Fibroblast of peridontal ligament (primary cell): Measurements from ENCODE around the gene RUNX1.

Experiments used
- DNase-seq: peaks from one replicate; pipeline ENCODE4 v3.0.0-alpha.2; 2010; ENCODE audit errors: extremely low read depth

RUNX1 gene

DNA sequence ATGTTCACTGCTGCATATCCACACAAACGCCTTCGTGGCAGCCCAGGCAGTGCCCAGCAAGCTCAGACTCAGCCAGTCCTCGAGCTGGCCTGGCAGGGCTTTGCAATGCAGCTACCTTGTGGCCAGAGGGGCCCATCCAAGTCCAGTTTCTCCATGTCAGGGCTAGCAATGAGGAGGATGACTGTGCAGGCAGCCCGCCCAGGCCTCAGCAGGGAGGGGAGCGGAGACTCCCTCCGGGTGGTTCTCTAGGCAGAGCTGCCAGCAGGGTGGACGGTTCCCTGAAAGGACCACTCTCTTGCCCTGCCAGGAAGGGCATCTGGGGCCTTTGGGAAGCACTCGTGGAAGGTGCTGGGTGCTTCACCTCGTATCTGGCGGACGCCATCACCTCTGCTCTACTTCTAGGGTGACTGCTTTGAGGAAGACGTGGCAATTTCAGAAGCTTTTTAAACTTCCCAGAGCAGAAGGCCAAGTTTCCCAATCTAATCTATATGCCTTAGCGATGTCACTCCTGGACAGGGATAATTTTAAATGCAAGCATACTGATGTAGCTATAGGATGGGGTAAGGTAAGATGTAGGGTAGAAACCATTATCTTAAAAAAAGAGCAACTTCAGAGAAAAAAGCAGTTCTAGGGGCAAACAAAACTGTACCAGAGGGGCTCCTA is 56.2 kb downstream of the RUNX1 start:
- peak; percentile 70 for DNase-seq

- DNase-seq, result no peak
These were observed 56.9 kb downstream of the RUNX1 start for GRCh38 chr21:34992180-34992579.

GRCh38 chr21:34991366-34991957 is 57.6 kb downstream of the RUNX1 start:
- DNase-seq, result no peak

DNA sequence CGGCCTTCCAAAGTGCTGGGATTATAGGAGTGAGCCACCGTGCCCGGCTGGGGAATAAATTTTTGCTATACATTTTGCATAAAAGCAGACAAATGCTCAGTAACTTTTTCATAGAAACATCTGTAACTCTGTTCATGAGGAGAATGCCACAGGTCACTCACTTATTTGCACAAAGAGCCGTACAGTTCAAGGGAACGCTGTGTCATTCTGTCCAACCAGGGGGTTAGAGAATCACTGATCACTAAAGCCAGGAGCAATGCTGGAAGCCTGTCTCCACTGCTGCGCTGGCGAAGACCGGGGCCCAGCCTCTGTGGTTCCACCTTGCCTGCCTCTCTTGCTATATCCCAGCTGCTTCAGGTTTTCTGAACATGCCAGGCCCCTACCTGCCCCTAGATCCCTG is 58.3 kb downstream of the RUNX1 start:
- no peak for DNase-seq

DNA sequence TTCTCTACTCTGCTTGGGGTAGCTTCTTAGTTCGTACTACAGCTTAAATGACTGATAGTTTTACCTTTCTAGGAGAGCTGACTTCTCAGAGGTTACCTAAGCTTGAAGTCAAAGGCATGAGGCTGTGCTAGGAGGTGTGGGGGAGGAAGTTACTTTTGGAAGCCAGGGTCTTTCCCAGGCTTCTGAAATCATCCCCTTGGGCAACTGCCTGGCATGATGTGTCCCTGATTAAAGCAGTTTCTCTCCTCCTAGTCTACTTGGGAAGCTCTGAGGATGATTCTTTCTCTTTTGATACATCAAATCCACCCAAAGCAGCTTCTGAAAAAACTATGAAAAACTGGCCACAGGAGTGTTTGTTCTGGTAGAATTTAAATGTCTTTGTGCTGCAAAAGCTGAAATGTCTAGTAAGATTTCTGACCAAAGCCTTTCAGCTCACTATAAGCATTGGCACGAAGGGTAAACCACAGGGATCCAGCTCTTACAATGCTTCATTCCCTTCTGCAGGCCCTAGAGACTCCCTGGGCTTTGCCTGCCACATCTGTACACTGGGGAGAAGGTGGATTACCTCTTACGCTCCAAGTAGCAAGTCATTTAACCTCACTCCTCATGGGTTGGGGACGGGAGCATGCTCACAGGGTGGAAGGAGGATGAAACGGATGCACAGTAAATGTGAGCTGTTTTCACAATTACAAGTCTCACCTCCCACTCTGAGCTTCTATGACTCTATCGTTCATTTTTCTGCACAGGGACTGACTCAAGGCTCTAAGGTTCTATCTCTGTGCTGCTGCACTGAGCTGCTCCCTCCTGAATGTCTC is 59.6 kb downstream of the RUNX1 start:
- DNase-seq, result peak; percentile 64

GRCh38 chr21:34988625-34989024 is 60.5 kb downstream of the RUNX1 start:
- DNase-seq, result no peak

DNA sequence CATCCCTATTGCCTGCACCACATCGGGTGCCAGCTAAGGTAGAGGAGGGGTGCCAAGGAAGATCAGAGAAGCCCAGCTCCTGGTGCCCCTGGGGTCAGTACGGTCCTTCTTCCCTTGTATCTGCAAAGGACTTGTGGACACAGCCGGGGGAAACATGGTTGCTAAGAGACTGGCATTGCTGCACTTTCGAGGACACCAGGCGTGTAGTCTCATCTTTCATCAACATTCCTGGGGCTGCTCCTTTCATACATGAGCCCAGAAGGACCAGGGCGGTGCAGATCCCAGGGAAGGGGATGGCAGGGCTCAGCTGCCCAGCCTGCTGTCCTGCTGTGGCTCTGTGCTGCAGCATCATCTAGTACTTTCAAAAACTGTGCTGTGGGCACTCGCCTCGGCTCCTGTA is 61.0 kb downstream of the RUNX1 start:
- no peak for DNase-seq

DNA sequence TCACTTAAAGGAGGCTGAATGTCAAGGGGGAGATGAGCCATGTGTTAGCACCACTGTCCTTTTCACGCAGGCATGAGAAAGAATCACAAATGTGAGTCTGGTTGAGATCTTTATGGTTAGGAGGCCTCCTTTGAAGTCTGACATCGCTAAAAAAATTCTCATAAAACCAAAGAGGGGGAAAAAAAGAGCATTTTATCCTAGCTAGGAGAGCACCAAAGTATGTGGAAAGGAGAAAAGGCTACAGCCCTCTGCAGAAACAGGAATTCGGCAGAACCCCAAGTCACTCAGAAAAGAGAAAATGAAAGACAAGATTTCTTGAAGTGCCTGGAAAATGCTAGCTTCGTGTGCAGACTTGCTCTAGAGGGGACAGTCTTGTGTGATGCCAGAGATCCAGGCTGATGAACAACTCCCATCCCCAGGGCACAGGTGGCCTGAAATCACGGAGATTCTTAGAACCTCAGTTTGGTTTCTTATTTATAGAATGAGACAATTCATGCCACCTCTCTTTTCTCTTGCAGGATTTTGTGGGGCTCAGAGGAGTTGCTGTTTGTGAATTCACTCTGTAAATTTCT is 61.5 kb downstream of the RUNX1 start:
- DNase-seq, result no peak

DNA sequence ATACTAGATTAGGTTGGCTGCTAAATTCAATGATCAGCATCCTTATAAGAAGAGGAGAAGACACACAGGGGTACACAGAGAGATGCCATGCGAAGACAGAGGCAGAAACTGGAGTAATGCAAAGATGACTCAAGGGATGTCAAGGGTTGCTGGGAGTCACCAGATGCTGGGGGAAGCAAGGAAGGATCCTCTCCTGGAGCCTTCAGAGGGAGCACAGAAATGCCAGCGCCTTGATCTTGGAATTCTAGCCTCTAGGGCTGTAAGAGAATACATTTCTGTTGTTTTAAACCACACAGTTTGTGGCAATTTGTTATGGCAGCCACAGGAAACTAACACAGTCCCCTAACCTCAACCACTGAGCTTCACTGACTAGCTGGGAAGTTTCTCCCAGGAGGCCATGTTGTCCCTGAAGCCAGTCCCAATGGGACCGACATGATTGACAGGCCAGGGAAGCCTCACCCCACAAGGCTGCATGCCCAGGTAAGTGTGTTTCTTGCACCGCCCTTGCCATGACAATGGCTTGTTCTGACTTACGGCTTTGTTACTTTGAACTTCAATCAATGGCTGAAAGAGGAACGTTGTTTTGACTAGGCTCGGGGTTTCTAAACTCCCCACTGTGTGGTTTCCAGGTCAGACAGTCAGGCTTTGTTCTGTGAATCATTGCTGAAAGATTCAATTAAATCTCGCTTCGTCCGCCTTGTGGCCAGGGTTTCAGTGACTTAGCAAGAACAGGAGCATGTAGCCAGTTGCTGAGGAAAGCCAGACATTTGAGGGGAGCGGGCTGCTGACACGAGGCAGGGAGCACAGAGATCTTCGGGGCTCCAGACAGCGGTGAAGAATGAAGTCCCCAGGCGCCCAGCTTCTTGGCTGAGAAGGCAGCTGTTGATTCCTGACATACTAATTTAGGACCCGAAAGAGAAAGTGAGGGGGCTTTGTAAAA is 62.3 kb downstream of the RUNX1 start:
- peak; percentile 76 for DNase-seq

DNA sequence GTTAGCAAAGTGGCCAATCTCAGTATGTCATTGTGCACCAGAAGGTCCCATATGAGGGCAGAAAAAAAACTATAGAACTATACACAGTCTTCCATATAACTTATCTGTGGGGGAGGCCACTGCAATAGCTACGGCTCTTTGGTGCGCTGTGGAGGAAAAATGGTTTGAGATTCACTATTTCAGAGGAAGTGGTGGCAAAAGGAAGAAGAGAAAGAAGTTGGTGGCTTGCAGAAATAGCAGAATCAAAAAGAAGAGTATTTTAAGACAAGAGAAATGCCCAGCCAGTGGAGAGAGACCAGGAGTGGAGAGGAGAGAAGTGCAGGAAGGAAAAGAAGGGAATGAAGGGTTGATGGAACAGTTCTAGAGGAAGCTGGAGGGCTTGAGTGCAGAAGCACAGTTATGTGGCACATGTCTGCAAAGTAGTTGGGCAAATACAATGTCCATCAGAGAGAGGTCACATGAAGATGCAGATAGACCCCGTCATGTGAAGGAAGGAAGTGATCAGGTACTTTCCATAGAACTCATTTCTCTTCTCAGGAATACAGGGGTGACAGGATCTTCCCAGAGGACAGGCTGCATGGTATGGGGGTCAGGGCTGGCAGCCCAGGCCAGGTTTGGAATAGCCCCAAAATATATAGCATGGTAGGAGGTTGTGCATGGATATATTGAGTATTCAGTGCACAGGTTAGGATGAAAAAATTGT is 64.6 kb downstream of the RUNX1 start:
- no peak for DNase-seq

DNA sequence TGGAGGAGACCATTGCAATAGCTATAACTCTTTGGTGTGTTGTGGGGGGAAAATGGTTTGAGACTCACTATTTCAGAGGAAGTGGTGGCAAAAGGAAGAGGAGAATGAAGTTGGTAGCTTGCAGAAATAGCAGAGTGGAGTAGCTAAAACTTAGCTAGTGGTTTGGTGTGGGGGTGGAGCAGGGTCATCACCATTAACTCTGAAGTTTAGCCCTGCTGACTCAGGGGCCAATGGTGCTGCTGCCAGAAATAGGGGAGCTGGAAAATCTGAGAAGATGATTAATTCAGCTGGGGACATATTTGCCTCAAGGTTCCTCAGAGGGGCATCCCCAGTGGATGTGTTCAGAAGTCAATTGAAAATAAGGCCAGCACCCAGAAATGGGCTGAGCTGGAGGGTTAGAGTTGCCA is 65.4 kb downstream of the RUNX1 start:
- DNase-seq, result peak; percentile 59

- no peak for DNase-seq
These were observed 67.3 kb downstream of the RUNX1 start for GRCh38 chr21:34981791-34982190.

DNA sequence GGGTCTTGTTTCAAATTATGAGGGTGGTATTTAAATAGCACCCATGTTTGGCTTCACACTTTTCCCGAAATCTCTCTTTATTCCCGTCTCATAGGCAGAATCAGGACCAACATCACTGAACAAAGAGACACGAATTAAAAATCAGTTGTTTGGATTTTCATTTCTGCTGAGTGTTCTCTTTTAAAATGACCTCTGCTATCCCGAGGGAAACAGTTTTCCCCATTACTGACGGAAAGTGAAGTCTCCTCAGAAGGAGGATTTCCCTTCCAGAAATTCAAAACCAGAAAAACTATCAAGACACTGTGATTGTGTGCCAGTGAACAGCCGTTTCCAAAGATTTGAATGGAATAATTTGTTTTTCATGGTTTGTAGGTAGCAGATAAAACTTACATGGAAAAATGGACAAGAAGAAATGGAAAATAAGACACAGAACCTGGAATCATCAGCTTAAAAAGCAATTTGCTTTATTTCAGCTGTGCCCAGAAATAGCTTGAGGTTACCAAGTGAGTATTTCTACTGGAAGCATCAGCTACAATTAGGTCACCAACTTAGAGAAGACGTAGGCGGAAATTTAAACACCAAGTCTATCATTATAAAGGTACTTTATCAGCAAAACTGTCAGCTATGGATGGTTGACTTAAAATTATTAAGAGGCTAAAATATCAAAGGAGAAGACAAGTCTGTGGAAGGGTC is 68.5 kb downstream of the RUNX1 start:
- peak; percentile 50 for DNase-seq

DNA sequence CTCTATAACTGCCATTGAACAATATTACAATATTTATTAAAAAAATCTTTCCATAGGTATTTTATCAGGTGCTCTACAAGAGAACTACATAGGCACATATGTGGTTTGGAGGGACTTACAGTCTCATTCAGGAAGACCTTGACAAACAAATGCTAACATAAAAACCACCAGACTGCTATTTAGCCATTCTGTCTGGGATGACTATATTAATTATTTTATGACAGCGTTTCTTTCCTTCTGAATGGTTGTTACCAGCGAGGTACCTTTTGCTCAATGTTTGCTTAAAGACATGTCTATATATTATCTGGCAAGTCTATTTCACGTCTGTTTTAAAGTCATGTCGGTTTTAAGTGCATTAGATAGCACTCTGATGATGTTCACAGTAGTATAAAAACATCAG is 69.7 kb downstream of the RUNX1 start:
- DNase-seq, result no peak

- no peak for DNase-seq
These were observed 71.8 kb downstream of the RUNX1 start for GRCh38 chr21:34977333-34977732.

GRCh38 chr21:34974162-34974981 is 74.7 kb downstream of the RUNX1 start:
- no peak for DNase-seq

GRCh38 chr21:34973685-34974084 is 75.4 kb downstream of the RUNX1 start:
- DNase-seq, result no peak

DNA sequence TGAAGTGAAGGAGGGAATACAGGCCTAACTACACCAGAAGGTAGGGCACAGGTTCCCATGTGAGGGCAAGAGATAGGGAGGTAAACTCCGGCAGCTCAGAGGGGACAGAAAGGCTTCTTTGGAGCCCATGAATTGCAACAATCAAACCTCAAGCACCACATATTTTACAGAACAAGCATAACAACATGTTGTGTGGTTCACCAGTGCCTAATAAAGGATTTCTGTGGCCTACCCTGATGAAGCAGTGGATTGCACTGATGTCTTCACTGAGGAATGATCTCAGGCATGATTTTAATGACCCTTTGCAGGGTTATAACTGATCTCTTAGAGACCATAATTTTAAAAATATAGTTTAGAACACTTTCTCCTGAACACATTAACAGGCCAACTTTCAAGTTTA is 77.4 kb downstream of the RUNX1 start:
- no peak for DNase-seq

GRCh38 chr21:34970566-34970965 is 78.5 kb downstream of the RUNX1 start:
- DNase-seq, result no peak

GRCh38 chr21:34970167-34970500 is 79.0 kb downstream of the RUNX1 start:
- no peak for DNase-seq
